Epithelial cell of esophagus (primary cell): ENCODE measurements around the gene WDR62.

Experiments
- DNase-seq: peaks from one replicate; pipeline ENCODE4 v3.0.0; 2010; ENCODE audit warnings: low read depth
- H3K4me3 ChIP-seq: 2 replicates; pipeline ENCODE4 v1.5.1; 2011; ENCODE audit warnings: mild to moderate bottlenecking, low read length, control low read depth
- CTCF ChIP-seq: IDR thresholded peaks from 2 replicates; pipeline ENCODE4 v1.5.1; 2011; ENCODE audit warnings: low read depth, mild to moderate bottlenecking, low read length, control low read depth, inconsistent platforms; ENCODE audit not compliant: insufficient read depth; ENCODE audit errors: missing control alignments

The WDR62 gene

GRCh38 chr19:36142496-36142895, 87.8 kb downstream of the WDR62 start:
- H3K4me3 ChIP-seq: no peak overlapping the region
- no peak for TF ChIP-seq CTCF
- no peak for DNase-seq

GRCh38 chr19:36144624-36145023, 89.9 kb downstream of the WDR62 start:
- no peak for DNase-seq

GRCh38 chr19:36149673-36150406, 95.1 kb downstream of the WDR62 start:
- no peak for TF ChIP-seq CTCF
- no peak overlapping the region for H3K4me3 ChIP-seq
- DNase-seq: peak; percentile 95

More at GRCh38 chr19:36144624-36145023, 89.9 kb downstream of the WDR62 start:
- no peak overlapping the region for H3K4me3 ChIP-seq
- no peak for TF ChIP-seq CTCF

GRCh38 chr19:36150586-36150985, 95.9 kb downstream of the WDR62 start:
- no peak for TF ChIP-seq CTCF
- no peak for DNase-seq
- no peak overlapping the region for H3K4me3 ChIP-seq

GRCh38 chr19:36151144-36152018, 96.7 kb downstream of the WDR62 start:
- H3K4me3 ChIP-seq: no peak overlapping the region
- no peak for DNase-seq
- no peak for TF ChIP-seq CTCF

- no peak overlapping the region for H3K4me3 ChIP-seq
- no peak for DNase-seq
- TF ChIP-seq CTCF: no peak
Measured at GRCh38 chr19:36152019-36152351, 97.3 kb downstream of the WDR62 start.
